Effector CD4-positive, alpha-beta T cell (primary cell): ENCODE results near the gene PPIL6.
A peak's percentile ranks its signal among the peaks of the same experiment; 100 is the strongest.
"Not testable (repeated sequence)": the region's sequence is repeated elsewhere in the genome, so short reads cannot be mapped to it uniquely, and the experiment has no call there.

Experiments
- DNase-seq: peaks from one replicate; pipeline ENCODE4 v3.0.0-alpha.2; 2020

PPIL6 gene

GRCh38 chr6:109393886-109394281 lies 46.5 kb downstream of the PPIL6 start:
- DNase-seq = no peak

GRCh38 chr6:109393157-109393885 lies 47.1 kb downstream of the PPIL6 start:
- no peak for DNase-seq

DNA sequence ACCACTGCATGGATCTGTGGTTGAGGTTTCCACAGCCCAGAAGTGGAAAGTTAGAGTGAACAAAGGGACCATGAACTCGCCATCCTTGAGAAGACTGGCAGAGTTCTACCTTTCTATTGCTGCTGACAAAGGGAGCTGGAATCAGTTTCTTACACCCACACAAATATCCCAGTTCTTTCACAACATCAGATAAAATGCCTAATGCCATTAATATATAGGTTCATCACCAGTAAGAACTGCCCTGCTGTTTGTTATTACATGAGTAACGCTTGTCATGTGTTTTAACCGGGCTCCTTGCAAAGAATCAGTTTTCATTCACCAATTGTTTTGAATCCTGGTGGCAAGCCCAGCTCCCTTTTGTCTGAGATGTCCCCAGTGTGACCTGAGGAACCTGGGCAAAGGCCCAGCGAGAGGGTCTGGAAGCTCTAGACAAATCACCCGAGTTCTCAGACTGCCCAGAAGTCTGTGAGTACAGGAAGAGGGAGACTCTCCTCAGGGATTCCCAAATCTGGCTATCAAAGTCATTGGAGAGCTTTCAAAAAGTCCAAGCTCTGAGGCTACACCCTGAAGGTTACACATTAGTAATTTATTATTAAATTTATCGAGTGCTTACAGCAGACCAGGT lies 50.7 kb downstream of the PPIL6 start:
- no peak for DNase-seq

DNA sequence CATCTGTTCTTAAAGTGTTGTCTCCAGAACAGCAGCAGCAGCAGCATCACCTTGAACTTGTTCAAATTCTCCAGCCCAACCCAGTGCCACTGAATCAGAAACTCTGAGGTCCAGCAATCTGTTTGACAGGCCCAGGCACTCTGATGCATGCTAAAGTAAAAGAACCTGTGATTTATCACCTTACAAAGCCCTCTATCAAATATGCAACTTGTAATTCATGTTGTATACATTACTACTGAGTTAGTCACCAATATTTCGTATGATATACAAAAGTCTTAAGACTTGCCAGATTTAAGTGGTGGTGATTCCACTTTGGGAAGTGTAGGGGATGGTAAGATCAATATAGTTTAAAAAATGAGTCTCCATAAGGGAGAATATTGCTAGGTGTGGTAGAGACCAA lies 52.2 kb downstream of the PPIL6 start:
- DNase-seq = no peak

DNA sequence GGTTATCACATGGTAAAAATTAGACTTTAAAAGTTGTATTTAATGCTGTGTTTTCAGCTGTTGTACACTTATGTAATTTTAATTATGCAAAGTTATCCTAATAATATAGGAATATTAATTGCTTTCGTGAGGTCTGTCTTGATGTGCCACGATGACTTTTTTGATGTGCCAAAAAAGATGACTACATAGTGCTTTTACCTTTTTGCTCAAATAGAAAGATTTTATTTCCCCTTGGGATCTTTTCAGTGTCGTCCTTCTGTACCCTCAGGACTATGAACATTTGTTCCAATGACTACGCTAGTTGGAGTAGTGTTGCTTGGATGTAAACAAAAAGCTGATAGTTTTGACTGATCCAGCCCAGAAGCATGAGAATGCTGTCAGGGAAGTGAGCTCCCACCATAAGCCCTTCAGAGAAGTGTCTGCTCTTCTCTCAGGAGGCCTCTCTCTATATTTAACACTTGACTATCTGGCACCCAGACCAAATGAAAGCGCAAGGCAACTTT lies 56.9 kb downstream of the PPIL6 start:
- DNase-seq = no peak

GRCh38 chr6:109382576-109383437 lies 57.6 kb downstream of the PPIL6 start:
- DNase-seq = peak; percentile 90

DNA sequence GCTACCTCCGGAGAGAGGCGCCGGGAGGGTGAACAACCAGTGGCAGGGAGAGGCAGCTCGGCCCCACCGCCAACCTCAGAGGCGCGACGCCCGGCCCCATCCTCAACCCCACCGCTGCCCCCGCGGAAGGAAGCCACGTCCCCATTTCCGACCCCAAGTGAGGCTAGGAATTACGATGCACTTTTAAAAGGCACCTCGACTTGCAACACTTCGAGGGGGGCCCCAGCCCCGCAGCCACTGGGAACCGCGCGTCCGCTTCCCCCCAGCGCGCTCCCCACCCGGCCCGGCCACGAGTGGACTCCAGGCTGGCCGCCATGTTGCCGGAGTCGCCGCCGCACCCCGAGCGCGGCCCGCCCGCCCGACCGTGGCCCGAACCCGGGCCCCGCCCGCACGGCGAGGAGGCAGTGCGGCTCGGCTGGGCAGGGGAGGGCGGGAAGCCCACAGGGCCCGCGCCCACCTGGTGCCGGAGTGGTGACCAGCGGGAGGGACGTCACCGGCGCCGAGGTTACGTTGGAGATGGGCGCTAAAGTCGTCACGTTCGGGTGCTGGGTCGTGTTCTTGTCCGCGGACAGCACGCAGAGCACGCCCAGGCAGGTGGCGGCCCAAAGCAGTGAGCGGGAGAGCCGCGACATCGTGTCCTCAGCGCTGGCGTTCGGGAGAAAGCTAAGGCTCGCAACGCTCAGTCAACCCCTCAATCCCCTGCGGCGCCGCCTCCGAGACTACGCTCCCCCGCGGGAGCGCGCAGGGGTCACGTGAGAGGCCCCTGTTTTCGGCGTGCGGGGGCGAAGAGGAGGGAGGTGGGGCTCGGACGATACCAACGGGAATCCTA lies 58.5 kb downstream of the PPIL6 start, which contains the start of gene CD164:
Gene CD164, minus strand, starts transcription at position 721 of the 829 bp plus-strand sequence. Its CDS starts 89 bp downstream, at position 632.
- DNase-seq = peak; percentile 92

GRCh38 chr6:109381061-109381746 lies 59.2 kb downstream of the PPIL6 start:
- no peak for DNase-seq

DNA sequence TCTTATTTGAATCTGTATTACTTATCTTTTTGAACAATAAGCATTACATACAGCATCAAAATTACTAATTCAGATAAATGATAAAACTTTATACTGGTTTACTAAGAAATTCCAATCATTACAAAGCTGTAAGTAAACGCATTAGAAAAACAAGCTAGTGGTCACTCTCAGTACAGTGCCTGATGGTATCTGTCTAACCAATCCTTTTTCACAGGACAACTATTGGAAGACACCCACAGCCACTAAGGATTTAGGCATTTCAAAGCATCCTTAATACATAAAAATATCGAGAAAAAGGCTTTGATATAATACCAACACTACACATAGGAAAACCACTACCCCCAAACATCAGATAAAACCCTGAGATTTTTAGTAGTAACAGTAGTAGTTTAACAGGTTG lies 60.7 kb downstream of the PPIL6 start:
- DNase-seq = no peak

- DNase-seq = no peak
Measured at GRCh38 chr6:109377717-109378116, 62.7 kb downstream of the PPIL6 start.

- DNase-seq = no peak
Measured at GRCh38 chr6:109374326-109374892, 66.0 kb downstream of the PPIL6 start.

- no peak for DNase-seq
Measured at GRCh38 chr6:109373762-109374161, 66.7 kb downstream of the PPIL6 start.

DNA sequence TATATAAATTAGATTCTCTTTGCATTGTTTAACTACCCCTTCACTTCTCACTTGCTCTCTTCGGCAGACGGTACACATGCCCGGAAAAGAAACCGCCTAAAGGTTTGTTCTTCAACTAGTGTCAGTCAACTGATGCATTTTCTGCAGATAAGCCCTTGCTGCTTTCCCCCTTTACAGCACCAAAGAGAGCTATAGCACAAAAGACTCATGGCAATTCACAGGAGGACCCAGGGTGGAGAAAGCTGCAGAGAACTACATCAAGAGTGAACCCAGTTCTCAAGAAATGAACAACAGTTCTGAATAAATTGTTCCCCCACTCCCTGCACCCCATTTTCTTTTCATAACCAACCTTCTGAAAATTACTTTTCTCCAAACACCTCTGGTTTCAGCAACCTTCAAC lies 67.1 kb downstream of the PPIL6 start:
- no peak for DNase-seq

DNA sequence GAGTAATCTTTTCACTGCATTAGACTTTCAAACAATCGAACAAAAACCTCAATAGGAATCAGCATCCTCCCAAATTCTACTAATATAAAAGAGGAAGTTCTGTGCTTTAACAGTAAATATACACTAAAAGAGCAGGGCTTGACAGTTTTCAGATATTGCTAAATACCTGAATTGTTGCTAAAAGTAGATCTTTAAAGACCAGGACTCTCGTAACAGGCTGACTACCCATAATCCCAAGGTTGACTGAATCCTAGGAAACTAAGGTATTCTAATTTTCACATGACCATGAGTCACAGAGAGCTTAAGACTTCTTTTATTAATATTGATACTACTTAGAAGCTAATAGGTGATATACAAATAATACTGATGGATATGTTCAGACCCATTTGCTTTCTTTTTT lies 68.3 kb downstream of the PPIL6 start:
- no peak for DNase-seq

DNA sequence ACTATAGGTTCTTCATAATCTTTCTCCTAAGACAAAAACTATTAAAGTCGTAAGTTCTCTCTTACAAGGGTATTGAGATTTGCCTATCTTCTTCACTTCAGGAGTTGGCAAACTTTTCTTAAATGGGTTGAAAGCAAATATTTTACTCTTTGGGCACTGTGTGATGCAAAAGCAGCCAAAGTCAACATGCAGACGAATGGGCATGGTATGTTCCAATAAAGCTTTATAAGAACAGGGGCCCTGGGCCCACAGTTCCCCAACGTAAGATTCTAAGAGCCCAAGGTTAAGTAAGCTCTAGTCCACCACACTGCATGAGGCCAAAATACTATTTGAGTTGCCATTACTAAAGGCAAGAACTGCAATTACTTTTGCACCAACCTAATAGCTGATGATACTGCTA lies 69.6 kb downstream of the PPIL6 start:
- DNase-seq = no peak

DNA sequence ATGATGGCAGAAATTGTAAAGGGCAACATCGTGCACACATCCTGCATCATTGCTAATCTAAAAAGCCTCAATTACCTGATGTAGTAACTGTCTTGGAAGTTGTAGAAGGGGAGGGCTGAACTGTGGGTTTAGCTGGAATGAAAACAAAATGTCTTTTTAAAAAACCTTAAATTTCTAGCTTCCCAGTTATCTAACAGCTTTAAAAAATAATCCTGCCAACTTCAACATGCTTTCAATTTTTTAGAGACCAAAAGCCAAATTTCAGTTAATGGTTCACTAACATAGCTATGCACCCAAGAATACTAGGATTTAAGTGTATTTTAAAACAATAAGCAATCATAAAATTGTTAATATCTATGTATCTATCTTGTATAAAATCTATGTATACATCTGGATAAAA lies 70.1 kb downstream of the PPIL6 start:
- DNase-seq = no peak

- no peak for DNase-seq
Measured at GRCh38 chr6:109369728-109370127, 70.7 kb downstream of the PPIL6 start.

DNA sequence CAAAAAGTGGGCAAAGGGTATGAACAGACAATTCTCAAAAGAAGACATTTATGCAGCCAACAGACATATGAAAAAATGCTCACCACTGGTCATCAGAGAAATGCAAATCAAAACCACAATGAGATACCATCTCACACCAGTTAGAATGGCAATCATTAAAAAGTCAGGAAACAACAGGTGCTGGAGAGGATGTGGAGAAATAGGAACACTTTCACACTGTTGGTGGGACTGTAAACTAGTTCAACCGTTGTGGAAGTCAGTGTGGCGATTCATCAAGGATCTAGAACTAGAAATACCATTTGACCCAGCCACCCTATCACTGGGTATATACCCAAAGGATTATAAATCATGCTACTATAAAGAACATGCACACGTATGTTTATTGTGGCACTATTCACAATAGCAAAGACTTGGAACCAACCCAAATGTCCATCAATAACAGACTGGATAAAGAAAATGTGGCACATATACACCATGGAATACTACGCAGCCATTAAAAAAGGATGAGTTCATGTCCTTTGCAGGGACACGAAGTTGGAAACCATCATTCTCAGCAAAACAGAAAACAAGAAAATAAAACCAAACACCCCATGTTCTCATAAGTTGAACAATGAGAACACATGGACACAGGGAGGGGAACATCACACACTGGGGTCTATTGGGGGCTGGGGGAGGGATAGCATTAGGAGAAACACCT lies 75.9 kb downstream of the PPIL6 start:
- DNase-seq = not testable (repeated sequence)

GRCh38 chr6:109363753-109364152 lies 76.7 kb downstream of the PPIL6 start:
- DNase-seq = no peak

DNA sequence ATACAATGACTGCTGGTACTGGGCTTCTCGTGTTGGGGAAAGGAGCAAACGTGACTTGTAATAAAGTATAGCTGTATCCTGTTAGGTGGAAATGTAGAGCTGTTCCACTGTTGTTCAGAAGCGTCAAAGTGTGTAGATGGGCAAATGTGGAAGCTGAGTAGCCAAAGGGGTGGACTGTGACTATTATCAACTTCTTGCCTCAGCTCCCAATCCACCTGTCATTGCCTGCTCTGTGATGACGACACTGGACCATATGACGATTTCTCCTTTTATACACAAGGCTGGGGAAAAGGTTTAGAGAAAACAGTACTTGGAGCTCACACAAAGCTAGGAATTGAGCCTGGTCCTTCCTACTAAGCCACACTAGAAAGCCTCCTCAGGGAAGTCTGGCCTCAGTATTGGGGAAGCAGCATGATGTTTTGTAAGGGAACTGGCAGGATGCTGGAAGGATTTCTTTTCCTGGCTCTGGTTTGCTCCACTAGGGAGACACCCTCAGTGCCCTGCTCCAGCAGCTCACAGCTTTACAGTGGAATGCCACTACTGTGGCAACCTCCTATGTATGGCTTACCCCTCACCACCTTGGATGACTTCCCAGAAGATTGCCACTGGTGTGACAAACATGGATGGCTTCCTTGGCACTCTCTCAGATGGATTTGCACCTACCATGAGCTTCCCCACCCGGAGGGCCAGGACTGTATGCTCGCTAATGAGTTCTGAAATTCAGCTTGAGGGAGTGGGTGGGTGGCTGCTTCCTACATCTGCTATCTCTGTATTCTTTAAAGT lies 78.1 kb downstream of the PPIL6 start:
- no peak for DNase-seq
